ENCODE measurements around the gene MIPEP.

DNA sequence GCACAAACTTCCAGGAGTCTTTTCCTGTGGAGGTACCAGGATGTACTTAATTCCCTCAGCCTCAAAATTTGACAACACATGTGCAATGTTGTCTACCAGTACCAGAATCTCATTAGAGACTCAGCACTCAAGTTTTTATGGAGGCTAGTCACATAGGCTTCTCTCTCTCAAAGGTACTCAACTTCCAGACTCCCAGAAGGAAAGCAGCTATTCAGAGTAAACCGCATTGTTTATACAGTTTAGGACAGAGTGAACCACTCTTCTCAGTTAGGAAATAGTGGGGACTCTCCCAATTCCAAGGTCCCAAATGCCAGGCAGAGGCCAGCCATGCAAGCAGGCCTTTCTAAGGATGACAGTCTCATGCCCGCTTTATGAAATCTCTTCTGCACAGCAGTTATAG is 16.6 kb upstream of the MIPEP start:
- TF ChIP-seq, protein P1, sequence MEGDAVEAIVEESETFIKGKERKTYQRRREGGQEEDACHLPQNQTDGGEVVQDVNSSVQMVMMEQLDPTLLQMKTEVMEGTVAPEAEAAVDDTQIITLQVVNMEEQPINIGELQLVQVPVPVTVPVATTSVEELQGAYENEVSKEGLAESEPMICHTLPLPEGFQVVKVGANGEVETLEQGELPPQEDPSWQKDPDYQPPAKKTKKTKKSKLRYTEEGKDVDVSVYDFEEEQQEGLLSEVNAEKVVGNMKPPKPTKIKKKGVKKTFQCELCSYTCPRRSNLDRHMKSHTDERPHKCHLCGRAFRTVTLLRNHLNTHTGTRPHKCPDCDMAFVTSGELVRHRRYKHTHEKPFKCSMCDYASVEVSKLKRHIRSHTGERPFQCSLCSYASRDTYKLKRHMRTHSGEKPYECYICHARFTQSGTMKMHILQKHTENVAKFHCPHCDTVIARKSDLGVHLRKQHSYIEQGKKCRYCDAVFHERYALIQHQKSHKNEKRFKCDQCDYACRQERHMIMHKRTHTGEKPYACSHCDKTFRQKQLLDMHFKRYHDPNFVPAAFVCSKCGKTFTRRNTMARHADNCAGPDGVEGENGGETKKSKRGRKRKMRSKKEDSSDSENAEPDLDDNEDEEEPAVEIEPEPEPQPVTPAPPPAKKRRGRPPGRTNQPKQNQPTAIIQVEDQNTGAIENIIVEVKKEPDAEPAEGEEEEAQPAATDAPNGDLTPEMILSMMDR (IDR thresholded peaks at IDR 0.05) = no peak
- no peak for TF ChIP-seq POLR2A (IDR thresholded peaks at IDR 0.05)

Data from thyroid gland (tissue), 4 donors.